CD14-positive monocyte (primary cell): ENCODE results near the gene SCN10A. TPM values are rescaled to one million over a fixed set of nuclear protein-coding genes. Genes with fewer than 3 reads are reported as not detected.

Experiments
- DNase-seq, 3 donors: peaks; one replicate each; pipeline ENCODE4 v3.0.0-alpha.2; 2011 to 2022
- H2AFZ ChIP-seq: 2 replicates; pipeline ENCODE4 v1.6.0; 2012; ENCODE audit warnings: mild to moderate bottlenecking, low read depth, low read length, inconsistent platforms; ENCODE audit not compliant: insufficient read depth, poor library complexity, severe bottlenecking
- H3K27ac ChIP-seq, 2 donors: 1 replicate in 1 of 2; 2 replicates in 1 of 2; pipeline ENCODE4 v1.5.1; 2012 to 2013; ENCODE audit warnings: low read length in 2 of 2, control low read depth in 1 of 2, inconsistent platforms in 1 of 2, low read depth in 1 of 2, mild to moderate bottlenecking in 1 of 2
- H3K27me3 ChIP-seq, 2 donors: one replicate each; pipeline versions ENCODE4 v1.6.0 to v1.6.1; 2011 to 2013; ENCODE audit warnings: low read length in 2 of 2; ENCODE audit not compliant: control insufficient read depth in 2 of 2, insufficient read depth in 2 of 2
- H3K36me3 ChIP-seq, 2 donors: replicated peaks in 1 of 2; 1 replicate in 1 of 2; 2 replicates in 1 of 2; pipeline versions ENCODE4 v1.5.1 to v1.6.1; 2012 to 2013; ENCODE audit warnings: low read length in 2 of 2, control low read depth in 1 of 2, inconsistent platforms in 1 of 2, mild to moderate bottlenecking in 1 of 2; ENCODE audit not compliant: insufficient read depth in 2 of 2, control insufficient read depth in 1 of 2
- H3K4me1 ChIP-seq, 2 donors: 1 replicate in 1 of 2; 2 replicates in 1 of 2; pipeline versions ENCODE4 v1.5.1 to v1.6.1; 2012 to 2013; ENCODE audit warnings: low read length in 2 of 2, control low read depth in 1 of 2, inconsistent platforms in 1 of 2, mild to moderate bottlenecking in 1 of 2, moderate library complexity in 1 of 2; ENCODE audit not compliant: insufficient read depth in 2 of 2, control insufficient read depth in 1 of 2
- H3K4me2 ChIP-seq: replicated peaks from 2 replicates; pipeline ENCODE3; 2012; ENCODE audit warnings: low read length, moderate library complexity, mild to moderate bottlenecking; ENCODE audit not compliant: poor library complexity, severe bottlenecking; ENCODE audit errors: extremely low read depth
- H3K4me3 ChIP-seq, 3 experiments: fragments of 200-600 bp in 1 of 3; sonication (generic) in 1 of 3; replicated peaks in 1 of 3; 1 replicate in 2 of 3; 2 replicates in 1 of 3; pipeline ENCODE4 v1.5.1; 2011 to 2013; ENCODE audit warnings: low read length in 3 of 3, mild to moderate bottlenecking in 3 of 3, control low read depth in 2 of 3, low read depth in 2 of 3, inconsistent platforms in 1 of 3, moderate library complexity in 1 of 3
- H3K79me2 ChIP-seq: 2 replicates; pipeline ENCODE4 v1.6.0; 2012; ENCODE audit warnings: mild to moderate bottlenecking, control low read depth, inconsistent platforms, low read length, moderate library complexity; ENCODE audit not compliant: insufficient read depth
- H3K9ac ChIP-seq: 2 replicates; pipeline ENCODE4 v1.6.0; 2017; ENCODE audit warnings: low read length, mild to moderate bottlenecking; ENCODE audit not compliant: insufficient read depth, poor library complexity, severe bottlenecking
- H3K9me3 ChIP-seq, 2 donors: replicated peaks in 1 of 2; 1 replicate in 1 of 2; 2 replicates in 1 of 2; pipeline versions ENCODE4 v1.5.1 to v1.6.1; 2012 to 2013; ENCODE audit warnings: low read length in 2 of 2, control low read depth in 1 of 2; ENCODE audit not compliant: control insufficient read depth in 1 of 2, insufficient read depth in 1 of 2
- H4K20me1 ChIP-seq: 2 replicates; pipeline ENCODE4 v1.6.0; 2012; ENCODE audit warnings: mild to moderate bottlenecking, low read length, control low read depth, moderate library complexity; ENCODE audit not compliant: insufficient read depth
- H3K27ac Mint-ChIP-seq, 7 donors: one replicate each; pipeline ENCODE4 v1.8.0; 2020; ENCODE audit warnings: mild to moderate bottlenecking in 7 of 7, mixed read lengths in 7 of 7, moderate library complexity in 6 of 7, inconsistent platforms in 2 of 7
- H3K27me3 Mint-ChIP-seq, 3 donors: one replicate each; pipeline ENCODE4 v1.8.0; 2021 to 2022; ENCODE audit warnings: low read depth in 3 of 3, mild to moderate bottlenecking in 3 of 3, mixed read lengths in 3 of 3, moderate library complexity in 3 of 3, inconsistent platforms in 1 of 3
- H3K36me3 Mint-ChIP-seq, 2 donors: one replicate each; pipeline ENCODE4 v1.8.0; 2020; ENCODE audit warnings: mixed read lengths in 2 of 2, inconsistent platforms in 1 of 2, mild to moderate bottlenecking in 1 of 2
- H3K4me1 Mint-ChIP-seq: one replicate; pipeline ENCODE4 v1.8.0; 2020; ENCODE audit warnings: mild to moderate bottlenecking, mixed read lengths
- H3K4me3 Mint-ChIP-seq, 2 donors: one replicate each; pipeline ENCODE4 v1.8.0; 2020; ENCODE audit warnings: mild to moderate bottlenecking in 2 of 2, mixed read lengths in 2 of 2, moderate library complexity in 1 of 2
- H3K9me3 Mint-ChIP-seq, 7 donors: one replicate each; pipeline ENCODE4 v1.8.0; 2020 to 2022; ENCODE audit warnings: mixed read lengths in 7 of 7, mild to moderate bottlenecking in 6 of 7, moderate library complexity in 6 of 7, inconsistent platforms in 2 of 7
- CTCF ChIP-seq: fragments of 200-600 bp; IDR thresholded peaks from one replicate; pipeline ENCODE4 v1.8.0; 2022; ENCODE audit warnings: antibody characterized with exemption, mild to moderate bottlenecking
- WGBS: methylation state at CpG from one replicate; pipeline ENCODE4 v1.1.5; 2013; ENCODE audit warnings: missing lambda C conversion rate; ENCODE audit not compliant: insufficient coverage; 5-methylcytosine and 5-hydroxymethylcytosine counted together
- intact Hi-C, 2 donors: fragments of 100-400 bp; cut with micrococcal nuclease; formaldehyde crosslinking; loops; one replicate each; pipeline versions ENCODE4 v1.15.0 to v1.15.1; 2023
- polyA plus RNA-seq, 3 donors: library from polyadenylated mRNA; depleted of rRNA in 1 of 3; unstranded in 2 of 3; stranded (reverse) in 1 of 3; fragments of 300-500 nt in 2 of 3; fragments of >200 nt in 1 of 3; fragmentation: Illumina TruSeq in 2 of 3; gene quantifications; 1 replicate in 2 of 3; 2 replicates in 1 of 3; pipeline ENCODE4 v1.2.3, GENCODE V29; 2012 to 2021

SCN10A gene
- polyA plus RNA-seq, 3 donors, result not detected

- no peaks in the 10 kb centered on the region for H3K9me3 Mint-ChIP-seq
- TF ChIP-seq CTCF, result no peak
- peaks cover 2 to 4% (median 3%) of the 10 kb centered on the region in 3 donors for H3K27me3 Mint-ChIP-seq
- Histone ChIP-seq H3K4me1 (peaks cover 10 to 11% of the 10 kb centered on the region in 2 donors), H3K79me2 (no peaks in the 10 kb centered on the region), H3K27ac (no peak overlapping the region), H3K9ac (no peak overlapping the region), H3K4me3 (no peak overlapping the region), H3K9me3 (no peaks in the 10 kb centered on the region), H3K36me3 (no peaks in the 10 kb centered on the region), H2AFZ (no peak overlapping the region), H3K4me2 (no peak overlapping the region), H3K27me3 (no peaks in the 10 kb centered on the region), H4K20me1 (no peaks in the 10 kb centered on the region)
- H3K4me3 Mint-ChIP-seq, result no peak overlapping the region
- intact Hi-C loops, result no loop called here
- DNase-seq, result no peak
- no peak overlapping the region for H3K27ac Mint-ChIP-seq
- peaks cover 0 to 3% of the 10 kb centered on the region in 2 donors for H3K36me3 Mint-ChIP-seq
- peaks cover 11% of the 10 kb centered on the region for H3K4me1 Mint-ChIP-seq
- WGBS, result 89% methylated on average over 1 of the region's 5 CpGs
Measured at GRCh38 chr3:38836561-38836960, 20.5 kb upstream of the SCN10A start.

- H3K27ac ChIP-seq, result no peak overlapping the region
- H3K27me3 ChIP-seq, result no peaks in the 10 kb centered on the region
- no peaks in the 10 kb centered on the region for H4K20me1 ChIP-seq
- Mint-ChIP-seq H3K9me3 (no peaks in the 10 kb centered on the region), H3K36me3 (peaks cover 0 to 3% of the 10 kb centered on the region in 2 donors), H3K27ac (no peak overlapping the region), H3K4me1 (peaks cover 11% of the 10 kb centered on the region), H3K4me3 (no peak overlapping the region), H3K27me3 (peaks cover 2 to 4% (median 3%) of the 10 kb centered on the region in 3 donors)
- H3K36me3 ChIP-seq, result no peaks in the 10 kb centered on the region
- no peak overlapping the region for H3K4me3 ChIP-seq
- no peak overlapping the region for H2AFZ ChIP-seq
- no peaks in the 10 kb centered on the region for H3K79me2 ChIP-seq
- no peak for DNase-seq
- H3K9me3 ChIP-seq, result no peaks in the 10 kb centered on the region
- H3K4me1 ChIP-seq, result peaks cover 10 to 11% of the 10 kb centered on the region in 2 donors
- H3K9ac ChIP-seq, result no peak overlapping the region
- no peak for TF ChIP-seq CTCF
- intact Hi-C loops, result no loop called here
- H3K4me2 ChIP-seq, result no peak overlapping the region
- WGBS, result 100% methylated on average over 1 of the region's 3 CpGs
Measured at GRCh38 chr3:38835939-38836338, 19.9 kb upstream of the SCN10A start.
